Mesenteric fat pad (tissue), 1 donor: ENCODE results near the gene PARVA. TPM values are rescaled to one million over a fixed set of nuclear protein-coding genes. Genes with fewer than 3 reads are reported as not detected.

Experiments
- DNase-seq: peaks from one replicate; pipeline ENCODE4 v3.0.0-alpha.2; 2020; ENCODE audit warnings: low spot score
- total RNA-seq: library from RNA; stranded (reverse); fragmentation: NEBNext Ultra II Directional; extraction: Animal tissue kit (Norgen Biotek cat#: 25700); gene quantifications from one replicate; pipeline ENCODE4 v1.2.1, GENCODE V29; 2021
- donor health status: DM: yes; HTN: yes; CAD: no.

The PARVA gene
- total RNA-seq, 1 donor from 2014 or later: 223 TPM

GRCh38 chr11:12456651-12457579 is 79.5 kb downstream of the PARVA start:
- DNase-seq: no peak

- no peak for DNase-seq
Observed at GRCh38 chr11:12458042-12458441, 80.7 kb downstream of the PARVA start.

DNA sequence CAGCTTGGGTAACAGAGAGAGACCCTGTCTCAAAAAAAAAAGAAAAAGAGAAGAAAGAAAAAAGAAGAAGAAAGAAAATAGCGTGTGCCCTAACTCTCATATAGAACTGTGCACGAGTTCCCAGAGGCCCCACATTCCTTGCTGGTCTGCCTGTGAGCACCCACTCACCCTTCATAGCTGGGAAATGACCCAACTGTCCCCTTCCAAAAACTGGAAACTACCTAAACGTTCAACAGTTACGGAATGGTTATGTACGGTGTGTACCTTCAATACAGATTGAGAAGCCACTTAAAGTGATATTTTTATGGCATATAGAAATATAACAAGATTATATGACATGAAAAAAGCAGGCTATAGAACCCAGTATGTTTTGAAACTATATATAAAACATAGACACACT is 82.0 kb downstream of the PARVA start:
- no peak for DNase-seq

DNA sequence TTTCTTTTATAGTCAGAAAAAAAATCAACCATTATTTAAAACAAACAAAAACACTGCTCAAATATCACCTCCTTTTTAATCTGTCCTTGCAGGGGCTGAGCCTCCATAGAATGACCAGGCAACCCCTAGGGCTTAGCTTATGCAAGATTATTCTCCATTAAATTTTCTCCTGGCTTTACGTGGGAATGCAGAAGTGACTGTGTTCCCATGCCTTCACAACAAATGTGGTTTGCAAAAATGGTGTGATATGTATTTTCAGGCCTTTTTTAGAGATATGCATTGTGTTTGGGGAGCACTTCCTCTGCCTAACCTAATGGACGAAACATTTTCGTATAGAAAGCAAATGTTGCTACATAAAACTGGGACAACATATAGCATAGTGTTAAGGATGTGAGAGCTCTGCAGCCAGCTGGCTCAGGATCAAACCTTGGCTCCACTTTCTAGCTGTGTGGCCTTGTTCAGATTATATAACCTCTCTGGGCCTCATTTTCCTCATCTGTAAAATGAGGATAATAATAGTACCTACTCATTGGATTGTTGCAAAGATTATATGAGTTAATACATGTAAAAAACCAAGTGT is 82.6 kb downstream of the PARVA start:
- no peak for DNase-seq

DNA sequence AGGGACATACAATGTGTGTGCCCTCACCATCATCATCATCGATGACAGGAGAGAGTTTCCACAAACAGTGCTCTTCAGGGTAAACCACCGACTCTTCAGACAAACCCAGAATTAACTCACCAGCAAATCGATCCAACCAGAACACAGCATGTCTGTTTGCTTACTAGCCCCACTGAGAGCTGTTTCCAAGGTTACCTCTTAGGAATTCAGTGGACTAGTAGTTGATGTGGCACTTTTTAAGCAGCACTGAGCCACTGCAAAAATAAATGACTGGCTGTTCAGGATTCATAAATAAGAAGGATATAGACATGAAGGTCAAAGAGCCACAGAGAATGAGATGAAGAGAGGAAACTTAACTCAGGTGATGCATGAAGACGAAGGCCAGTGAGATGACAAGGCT is 83.1 kb downstream of the PARVA start:
- DNase-seq: no peak

DNA sequence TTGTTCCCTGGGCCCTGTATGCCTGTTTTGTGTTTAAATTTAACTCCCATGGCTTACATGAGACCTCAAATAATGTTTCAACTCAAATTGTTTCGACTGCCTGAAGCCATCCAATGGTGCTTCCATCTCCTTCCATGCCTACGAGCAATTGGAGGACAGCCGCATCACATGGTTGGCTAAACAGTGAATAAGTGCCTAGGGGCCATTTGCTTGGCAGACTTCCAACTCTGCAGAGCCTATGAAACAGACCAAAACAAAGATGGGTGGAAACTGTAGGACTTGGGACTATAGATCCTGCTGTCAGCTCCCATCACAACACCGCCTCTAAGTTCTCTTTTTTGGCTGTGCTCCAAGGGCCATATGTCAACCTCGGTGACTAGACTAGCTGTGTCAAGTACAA is 84.1 kb downstream of the PARVA start:
- no peak for DNase-seq

- no peak for DNase-seq
Observed at GRCh38 chr11:12464303-12464702, 86.9 kb downstream of the PARVA start.

DNA sequence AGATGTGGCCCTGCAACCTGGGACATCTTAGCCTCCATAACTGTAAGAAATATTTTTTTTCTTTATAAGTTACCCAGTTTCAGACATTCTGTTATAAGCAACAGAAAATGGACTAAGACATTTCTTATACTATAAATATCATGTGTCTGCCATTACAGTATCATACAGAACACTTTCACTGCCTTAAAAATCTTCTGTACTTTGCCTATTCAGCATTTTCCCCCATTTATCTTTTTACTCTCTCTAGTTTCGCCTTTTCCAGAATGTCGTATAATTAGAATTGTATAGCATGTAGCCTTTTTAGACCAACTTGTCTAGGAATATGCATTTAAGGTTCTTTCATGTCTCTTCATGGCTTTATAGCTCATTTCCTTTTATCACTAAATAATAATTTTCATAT is 88.0 kb downstream of the PARVA start:
- no peak for DNase-seq

- DNase-seq: no peak
Observed at GRCh38 chr11:12467610-12468009, 90.2 kb downstream of the PARVA start.

DNA sequence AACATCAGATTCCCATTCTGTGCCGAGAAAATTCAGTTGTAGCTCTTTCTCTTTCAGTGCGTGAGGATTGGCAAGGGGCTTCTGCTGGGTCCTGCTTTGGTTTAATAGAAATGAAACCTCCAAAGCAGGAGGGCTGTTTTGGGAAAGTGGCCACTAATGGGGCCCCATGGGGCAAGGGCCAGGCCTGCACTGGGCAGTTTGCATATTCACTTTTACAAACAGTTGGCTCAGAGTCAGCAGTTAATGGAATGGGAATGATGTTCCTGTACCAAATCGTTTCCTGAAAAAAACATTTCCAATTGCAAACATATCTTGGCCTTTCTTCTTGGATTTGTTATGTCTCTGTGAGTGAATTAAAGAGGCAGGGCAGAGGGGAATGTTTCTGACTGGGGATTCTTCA is 92.1 kb downstream of the PARVA start:
- DNase-seq: no peak

DNA sequence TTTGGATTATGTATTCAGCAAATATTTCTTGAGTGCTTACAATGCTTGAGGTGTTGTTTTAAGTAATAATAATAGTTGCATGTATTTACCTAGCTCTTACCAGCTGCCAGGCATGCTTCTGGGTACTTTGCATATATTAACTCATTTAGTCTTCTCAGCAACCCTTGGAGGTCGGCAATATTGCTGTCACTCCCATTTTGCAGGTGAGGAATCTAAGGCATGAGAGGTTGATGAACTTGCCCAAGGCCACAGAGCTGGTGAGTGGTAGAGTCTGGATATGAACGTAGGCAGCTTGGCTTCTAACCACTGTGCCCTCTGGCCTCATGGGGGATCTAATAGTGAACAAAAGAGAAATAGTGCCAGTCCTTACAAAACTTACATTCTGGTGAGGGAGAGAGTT is 92.9 kb downstream of the PARVA start:
- DNase-seq: no peak

DNA sequence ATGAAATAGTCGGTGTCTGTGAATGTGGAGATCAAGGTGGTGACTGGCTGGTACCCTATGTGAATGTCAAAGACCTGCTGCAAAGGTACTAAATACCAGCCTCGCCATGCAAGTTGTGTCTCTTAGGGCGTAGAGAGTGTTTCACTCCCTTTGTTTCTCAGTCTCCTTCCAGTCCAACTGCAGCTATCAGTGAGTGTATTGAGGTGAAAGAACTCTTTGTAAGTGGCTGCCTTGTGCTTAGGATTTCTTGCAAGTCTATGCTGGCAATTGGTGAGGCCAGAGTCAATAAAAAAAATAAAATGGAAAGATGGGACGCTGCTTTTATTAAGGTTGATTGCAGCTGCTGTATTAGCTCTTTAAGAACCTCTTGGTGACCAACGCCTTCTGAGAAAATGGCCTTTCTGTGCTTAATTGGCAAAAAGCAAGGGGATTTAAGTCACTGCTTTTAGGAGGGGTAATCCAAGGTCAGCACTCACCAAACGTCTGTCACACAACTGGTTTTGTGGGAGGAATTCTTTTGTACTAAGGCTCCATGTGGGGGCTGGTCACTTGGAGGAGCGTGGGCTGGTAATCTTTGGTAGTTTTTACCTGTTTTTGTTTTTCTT is 95.1 kb downstream of the PARVA start:
- no peak for DNase-seq

- no peak for DNase-seq
Observed at GRCh38 chr11:12473381-12473780, 96.0 kb downstream of the PARVA start.

DNA sequence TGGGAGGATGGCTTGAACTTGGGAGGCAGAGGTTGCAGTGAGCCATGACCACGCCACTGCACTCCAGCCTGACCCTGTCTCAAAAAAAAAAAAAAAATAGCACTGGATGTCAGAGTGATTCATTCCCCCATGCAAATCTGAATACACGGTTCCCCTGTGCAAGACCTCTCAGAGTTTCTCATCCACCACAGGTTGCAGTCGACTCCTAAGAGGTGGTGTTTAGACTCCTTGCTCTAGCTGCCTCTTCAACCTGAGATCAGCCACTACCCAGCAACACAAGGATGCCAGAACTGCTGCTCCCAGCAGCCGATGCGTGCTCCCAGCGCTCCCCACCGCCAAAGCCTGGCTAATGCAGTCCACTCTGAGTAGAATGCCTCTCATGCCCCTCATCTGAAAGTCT is 97.5 kb downstream of the PARVA start:
- DNase-seq: no peak

GRCh38 chr11:12478743-12479142 is 101.4 kb downstream of the PARVA start:
- no peak for DNase-seq

GRCh38 chr11:12480401-12480800 is 103.0 kb downstream of the PARVA start:
- no peak for DNase-seq

DNA sequence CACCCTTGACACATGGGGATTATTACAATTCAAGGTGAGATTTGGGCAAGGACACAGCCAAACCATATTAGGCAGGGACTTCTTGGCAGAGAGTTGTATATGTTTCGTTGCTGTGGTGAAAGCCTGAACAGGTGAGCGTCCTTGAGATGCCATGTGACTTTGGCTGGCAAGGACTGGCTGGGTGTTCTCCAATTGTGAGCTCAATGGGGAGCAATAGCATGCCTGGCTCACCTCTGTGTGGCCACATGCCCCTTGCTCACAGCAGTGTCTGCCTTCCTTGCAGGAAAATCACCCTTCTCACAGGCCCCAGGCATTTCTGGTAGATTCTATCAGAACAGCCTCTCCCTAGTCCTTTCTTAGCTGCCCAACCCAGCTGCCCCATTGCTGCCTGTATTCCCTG is 105.5 kb downstream of the PARVA start:
- DNase-seq: no peak

GRCh38 chr11:12483604-12484003 is 106.2 kb downstream of the PARVA start:
- DNase-seq: no peak

- DNase-seq: no peak
Observed at GRCh38 chr11:12485328-12485727, 108.0 kb downstream of the PARVA start.

- DNase-seq: no peak
Observed at GRCh38 chr11:12489246-12489772, 111.9 kb downstream of the PARVA start.

DNA sequence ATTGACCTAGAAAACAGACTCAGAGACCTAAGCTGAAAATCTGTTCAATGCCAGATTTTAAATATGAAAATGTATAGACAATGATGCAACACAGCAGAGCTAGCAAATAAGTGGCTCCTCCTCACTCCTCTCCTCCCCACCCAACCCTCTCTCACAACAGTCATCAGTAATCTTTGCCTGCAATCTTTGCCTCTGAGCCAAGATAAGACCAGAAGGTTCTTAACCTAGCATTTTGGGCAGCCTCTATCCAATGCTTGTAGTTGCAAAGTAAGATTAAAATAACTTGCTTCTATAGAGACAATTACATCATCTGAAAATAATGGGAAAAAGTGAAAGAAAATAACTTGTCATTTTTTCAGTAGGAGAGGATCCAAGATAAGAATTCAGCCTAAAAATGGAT is 117.3 kb downstream of the PARVA start:
- no peak for DNase-seq
